Smooth muscle cell (in vitro differentiated cells): ENCODE measurements around the gene ZNF821. TPM values are rescaled to one million over a fixed set of nuclear protein-coding genes. Genes with fewer than 3 reads are reported as not detected.
"Not testable (repeated sequence)": the region's sequence is repeated elsewhere in the genome, so short reads cannot be mapped to it uniquely, and the experiment has no call there.

Source experiments
- DNase-seq: peaks from one replicate; lab custom pipeline; 2025; ENCODE audit not compliant: unreplicated experiment; lab: John Stamatoyannopoulos, UW
- H2AFZ ChIP-seq: fragments of 200-600 bp; sonication (generic); 2 replicates; pipeline ENCODE4 v1.6.0; 2016; ENCODE audit warnings: antibody characterized with exemption, low read depth, mild to moderate bottlenecking
- H3F3A ChIP-seq: fragments of 200-600 bp; sonication (generic); 2 replicates; pipeline ENCODE4 v1.6.0; 2017; ENCODE audit warnings: antibody characterized with exemption, low read depth
- H3K27ac ChIP-seq: fragments of 200-600 bp; sonication (generic); 2 replicates; pipeline ENCODE4 v1.5.1; 2016; ENCODE audit warnings: low read depth, mild to moderate bottlenecking
- H3K27me3 ChIP-seq: fragments of 200-600 bp; sonication (generic); 2 replicates; pipeline ENCODE4 v1.6.1; 2016; ENCODE audit warnings: low read depth, mild to moderate bottlenecking
- H3K36me3 ChIP-seq: fragments of 200-600 bp; sonication (generic); 2 replicates; pipeline ENCODE4 v1.5.1; 2016; ENCODE audit warnings: low read depth
- H3K4me1 ChIP-seq: fragments of 200-600 bp; sonication (generic); 2 replicates; pipeline ENCODE4 v1.5.1; 2016; ENCODE audit warnings: low read depth
- H3K4me2 ChIP-seq: fragments of 200-600 bp; sonication (generic); 2 replicates; pipeline ENCODE4 v1.6.0; 2016; ENCODE audit warnings: mild to moderate bottlenecking
- H3K4me3 ChIP-seq: fragments of 200-600 bp; sonication (generic); 2 replicates; pipeline ENCODE4 v1.5.1; 2016; ENCODE audit warnings: mild to moderate bottlenecking
- H3K79me2 ChIP-seq: fragments of 200-600 bp; sonication (generic); 2 replicates; pipeline ENCODE4 v1.6.0; 2016; ENCODE audit warnings: low read depth, mild to moderate bottlenecking
- H3K9ac ChIP-seq: fragments of 200-600 bp; sonication (generic); 2 replicates; pipeline ENCODE4 v1.6.0; 2016; ENCODE audit warnings: low read depth
- H3K9me3 ChIP-seq: fragments of 200-600 bp; sonication (generic); replicated peaks from 2 replicates; pipeline ENCODE4 v1.5.1; 2016; ENCODE audit warnings: low read depth
- H4K20me1 ChIP-seq: fragments of 200-600 bp; sonication (generic); 2 replicates; pipeline ENCODE4 v1.6.0; 2016; ENCODE audit warnings: low read depth
- WGBS: methylation state at CpG from one replicate; pipeline ENCODE4 v1.1.7; 2016; ENCODE audit warnings: low lambda C conversion rate; 5-methylcytosine and 5-hydroxymethylcytosine counted together
- polyA plus RNA-seq: library from polyadenylated mRNA; unstranded; fragments of >200 nt; fragmentation: Nextera tagmentation; extraction: Ambion mirVana; gene quantifications from 2 replicates; pipeline ENCODE4 v1.2.1, GENCODE V29; 2016
- total RNA-seq: library from RNA; depleted of rRNA; stranded (reverse); fragments of >200 nt; gene quantifications from 2 replicates; pipeline ENCODE4 v1.2.3, GENCODE V29; 2014
- TF ChIP-seq, protein P1 (sequence below): fragments of 200-600 bp; sonication (generic); IDR thresholded peaks from 2 replicates; pipeline ENCODE4 v1.5.1; 2017; ENCODE audit warnings: borderline replicate concordance, mild to moderate bottlenecking, antibody characterized with exemption; ENCODE audit not compliant: insufficient read depth, poor library complexity, severe bottlenecking

ZNF821 gene
- total and polyA plus RNA-seq, 2 experiments from 2014 or later, result 12.0 to 17.5 TPM

DNA sequence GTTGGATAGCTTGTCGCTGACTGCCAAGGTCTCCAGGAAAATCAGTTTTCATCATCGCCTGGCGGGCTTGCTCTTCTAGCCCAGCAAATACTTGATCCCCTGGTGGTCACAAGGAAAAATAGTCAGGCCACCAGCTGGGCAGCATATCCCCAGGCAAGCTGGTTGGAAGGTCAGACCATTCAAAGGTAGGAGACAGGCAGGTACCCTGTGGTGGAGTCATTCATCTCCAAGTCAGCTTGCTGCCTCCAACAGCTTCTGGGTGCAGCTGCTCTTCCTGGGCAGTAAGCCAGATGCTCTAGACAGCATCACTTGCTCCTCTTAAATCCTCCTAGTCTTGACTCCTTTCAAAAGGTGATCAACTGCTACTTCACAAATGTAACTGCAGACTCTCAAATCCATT, 16.0 kb downstream of the ZNF821 start:
- Histone ChIP-seq H4K20me1 (peaks cover 11% of the 10 kb centered on the region), H3K27ac (no peak overlapping the region), H3K4me3 (no peak overlapping the region), H3K4me2 (no peak overlapping the region), H3K36me3 (peaks cover 5% of the 10 kb centered on the region), H3K9me3 (no peaks in the 10 kb centered on the region), H3K27me3 (no peaks in the 10 kb centered on the region), H3K4me1 (no peaks in the 10 kb centered on the region), H3F3A (no peaks in the 10 kb centered on the region), H2AFZ (no peak overlapping the region), H3K9ac (no peak overlapping the region), H3K79me2 (no peaks in the 10 kb centered on the region)
- DNase-seq, result no peak
- 96% methylated on average over 3 of the region's 3 CpGs for whole genome bisulfite sequencing
- TF ChIP-seq, protein P1, sequence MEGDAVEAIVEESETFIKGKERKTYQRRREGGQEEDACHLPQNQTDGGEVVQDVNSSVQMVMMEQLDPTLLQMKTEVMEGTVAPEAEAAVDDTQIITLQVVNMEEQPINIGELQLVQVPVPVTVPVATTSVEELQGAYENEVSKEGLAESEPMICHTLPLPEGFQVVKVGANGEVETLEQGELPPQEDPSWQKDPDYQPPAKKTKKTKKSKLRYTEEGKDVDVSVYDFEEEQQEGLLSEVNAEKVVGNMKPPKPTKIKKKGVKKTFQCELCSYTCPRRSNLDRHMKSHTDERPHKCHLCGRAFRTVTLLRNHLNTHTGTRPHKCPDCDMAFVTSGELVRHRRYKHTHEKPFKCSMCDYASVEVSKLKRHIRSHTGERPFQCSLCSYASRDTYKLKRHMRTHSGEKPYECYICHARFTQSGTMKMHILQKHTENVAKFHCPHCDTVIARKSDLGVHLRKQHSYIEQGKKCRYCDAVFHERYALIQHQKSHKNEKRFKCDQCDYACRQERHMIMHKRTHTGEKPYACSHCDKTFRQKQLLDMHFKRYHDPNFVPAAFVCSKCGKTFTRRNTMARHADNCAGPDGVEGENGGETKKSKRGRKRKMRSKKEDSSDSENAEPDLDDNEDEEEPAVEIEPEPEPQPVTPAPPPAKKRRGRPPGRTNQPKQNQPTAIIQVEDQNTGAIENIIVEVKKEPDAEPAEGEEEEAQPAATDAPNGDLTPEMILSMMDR, result no peak

DNA sequence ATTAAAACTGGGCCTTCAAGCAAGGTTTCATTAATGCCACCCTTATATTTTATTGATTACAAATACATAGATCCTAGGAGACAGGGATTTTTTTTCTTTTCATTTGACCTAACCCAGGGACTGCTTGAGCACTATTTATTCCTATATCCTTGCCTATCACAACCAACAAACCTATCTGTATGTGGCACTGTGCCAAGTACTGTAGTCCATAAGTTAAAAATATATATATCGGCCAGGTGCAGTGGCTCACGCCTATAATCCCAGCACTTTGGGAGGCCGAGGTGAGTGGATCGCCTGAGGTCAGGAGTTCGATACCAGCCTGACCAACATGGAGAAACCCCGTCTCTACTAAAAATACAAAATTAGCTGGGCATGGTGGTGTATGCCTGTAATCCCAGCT, 16.8 kb downstream of the ZNF821 start:
- H3K4me1 ChIP-seq, DNase-seq, H3K27me3 ChIP-seq, H3K4me2 ChIP-seq, H3K27ac ChIP-seq, H3K36me3 ChIP-seq, H3K79me2 ChIP-seq, H2AFZ ChIP-seq, H3K9ac ChIP-seq, H3F3A ChIP-seq, H3K9me3 ChIP-seq, H3K4me3 ChIP-seq: not testable (repeated sequence)
- peaks cover 11% of the 10 kb centered on the region for H4K20me1 ChIP-seq
- WGBS, result 98% methylated on average over 6 of the region's 6 CpGs

DNA sequence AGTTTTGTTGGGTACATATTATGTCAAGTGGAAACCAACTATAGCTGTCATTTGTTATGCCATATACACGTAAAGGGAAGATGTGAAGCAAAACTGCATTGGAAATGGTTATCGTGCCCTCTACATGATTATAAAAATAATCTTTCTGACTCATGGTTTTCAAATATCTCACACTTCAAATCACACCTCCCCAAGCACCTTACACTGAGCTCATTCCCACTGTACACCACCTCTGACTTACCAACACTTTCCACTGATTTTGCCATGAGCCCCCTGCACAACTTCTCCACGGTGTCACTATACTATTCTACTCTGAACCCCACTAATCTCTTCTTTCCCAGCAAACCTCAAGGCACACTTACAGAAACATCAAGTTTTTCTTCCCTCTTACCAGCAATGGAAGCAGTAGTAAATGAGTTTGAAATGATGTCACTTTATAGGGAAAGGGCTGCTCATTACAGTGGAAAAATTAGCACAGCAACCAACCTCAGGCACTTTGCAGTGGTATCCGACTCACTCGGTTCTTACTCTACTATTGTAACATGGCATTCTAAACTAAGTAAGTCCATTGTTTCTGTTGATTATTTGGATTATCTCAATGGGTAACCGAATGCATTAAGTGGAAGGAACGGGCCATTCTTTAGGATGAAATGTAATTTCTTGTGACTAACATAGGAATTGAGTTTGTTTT, 18.7 kb downstream of the ZNF821 start:
- Histone ChIP-seq H3K4me3 (no peak overlapping the region), H3K4me1 (no peaks in the 10 kb centered on the region), H3K9me3 (no peaks in the 10 kb centered on the region), H3K27ac (no peak overlapping the region), H3K9ac (no peak overlapping the region), H3K27me3 (no peaks in the 10 kb centered on the region), H3K36me3 (peaks cover 9% of the 10 kb centered on the region), H2AFZ (no peak overlapping the region), H4K20me1 (peaks cover 11% of the 10 kb centered on the region), H3K79me2 (no peaks in the 10 kb centered on the region), H3F3A (no peaks in the 10 kb centered on the region), H3K4me2 (no peak overlapping the region)
- WGBS, result 95% methylated on average over 7 of the region's 7 CpGs
- TF ChIP-seq, protein P1, result no peak
- DNase-seq, result no peak

DNA sequence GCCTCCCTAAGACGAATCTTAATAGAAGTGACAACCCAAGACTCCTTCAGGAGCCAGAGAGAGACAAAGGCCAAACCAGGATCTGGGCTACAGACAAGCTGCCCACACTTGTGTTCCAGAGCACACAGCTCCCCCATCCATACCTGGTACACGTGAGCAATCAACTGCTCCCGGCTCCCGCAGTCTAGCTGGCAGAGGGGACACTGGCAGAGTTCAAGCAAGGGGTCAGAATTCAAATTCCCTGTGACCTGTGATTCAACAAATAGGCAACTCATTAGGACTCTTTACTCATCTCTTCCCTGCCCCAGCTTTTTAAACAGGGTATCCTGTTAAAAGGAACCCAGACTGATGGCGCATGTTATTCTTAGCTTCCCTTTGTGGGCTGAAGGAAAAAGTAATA, 20.0 kb downstream of the ZNF821 start:
- Histone ChIP-seq H4K20me1 (peaks cover 7% of the 10 kb centered on the region), H3K4me2 (no peak overlapping the region), H3K4me3 (no peak overlapping the region), H3K27ac (no peak overlapping the region), H3K9me3 (no peaks in the 10 kb centered on the region), H3K4me1 (no peaks in the 10 kb centered on the region), H3K9ac (no peak overlapping the region), H2AFZ (no peak overlapping the region), H3K79me2 (no peaks in the 10 kb centered on the region), H3K27me3 (no peaks in the 10 kb centered on the region), H3F3A (no peaks in the 10 kb centered on the region), H3K36me3 (peaks cover 9% of the 10 kb centered on the region)
- no peak for DNase-seq
- TF ChIP-seq, protein P1, result no peak
- 97% methylated on average over 5 of the region's 5 CpGs for WGBS
